ENCODE measurements around the gene PAOX. TPM values are rescaled to one million over a fixed set of nuclear protein-coding genes. Genes with fewer than 3 reads are reported as not detected.

The PAOX gene
- polyA plus RNA-seq, 1 experiment = 4.5 TPM

DNA sequence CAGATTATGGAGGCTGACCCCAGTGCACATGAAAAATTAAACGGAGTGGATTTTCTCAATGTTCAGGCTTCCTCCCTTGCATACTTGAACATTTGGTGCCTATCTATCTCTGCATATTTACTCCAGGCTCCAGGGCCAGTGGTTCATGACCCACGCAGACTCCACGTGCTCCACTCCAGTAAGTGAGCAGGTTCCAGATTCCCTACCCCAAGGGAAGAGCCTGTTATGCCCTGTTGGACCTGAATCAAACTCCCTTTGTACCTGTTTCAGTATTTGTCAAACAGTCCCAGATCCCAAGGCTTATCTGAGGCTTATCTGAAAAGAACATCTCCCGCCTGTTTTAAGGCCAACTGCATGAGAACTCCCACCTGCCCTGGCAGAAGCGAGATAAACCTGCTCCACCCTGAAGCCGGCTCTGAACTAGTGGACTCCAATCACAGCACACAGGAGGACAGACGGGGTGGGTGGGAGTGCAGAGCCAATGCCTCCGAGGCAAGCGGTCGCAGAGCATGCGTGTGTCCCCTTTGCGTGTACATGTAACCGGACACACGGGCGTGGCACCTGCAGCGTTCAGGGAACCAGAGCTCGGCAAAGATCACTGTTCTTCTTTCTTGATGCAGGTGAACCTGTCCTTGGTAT lies 19.0 kb upstream of the PAOX start:
- Histone ChIP-seq H3K36me3 (ENCODE audit: control insufficient read depth, insufficient read depth, low read length) (peaks cover 6% of the 10 kb centered on the region), H3K27me3 (ENCODE audit: control insufficient read depth, insufficient read depth, low read length) (no peaks in the 10 kb centered on the region), H3K4me3 (ENCODE audit: low read depth, low read length) (no peak overlapping the region)
- CTCF ChIA-PET = interaction anchor here (1.4 kb wide), 1 partner anchor 31 kb away, joined by 5 read pairs; no protein-coding TSS in a partner anchor
- TF ChIP-seq, protein P1, sequence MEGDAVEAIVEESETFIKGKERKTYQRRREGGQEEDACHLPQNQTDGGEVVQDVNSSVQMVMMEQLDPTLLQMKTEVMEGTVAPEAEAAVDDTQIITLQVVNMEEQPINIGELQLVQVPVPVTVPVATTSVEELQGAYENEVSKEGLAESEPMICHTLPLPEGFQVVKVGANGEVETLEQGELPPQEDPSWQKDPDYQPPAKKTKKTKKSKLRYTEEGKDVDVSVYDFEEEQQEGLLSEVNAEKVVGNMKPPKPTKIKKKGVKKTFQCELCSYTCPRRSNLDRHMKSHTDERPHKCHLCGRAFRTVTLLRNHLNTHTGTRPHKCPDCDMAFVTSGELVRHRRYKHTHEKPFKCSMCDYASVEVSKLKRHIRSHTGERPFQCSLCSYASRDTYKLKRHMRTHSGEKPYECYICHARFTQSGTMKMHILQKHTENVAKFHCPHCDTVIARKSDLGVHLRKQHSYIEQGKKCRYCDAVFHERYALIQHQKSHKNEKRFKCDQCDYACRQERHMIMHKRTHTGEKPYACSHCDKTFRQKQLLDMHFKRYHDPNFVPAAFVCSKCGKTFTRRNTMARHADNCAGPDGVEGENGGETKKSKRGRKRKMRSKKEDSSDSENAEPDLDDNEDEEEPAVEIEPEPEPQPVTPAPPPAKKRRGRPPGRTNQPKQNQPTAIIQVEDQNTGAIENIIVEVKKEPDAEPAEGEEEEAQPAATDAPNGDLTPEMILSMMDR (IDR thresholded peaks at IDR 0.05; ENCODE audit: insufficient read depth, low read depth, low read length) = no peak
- POLR2A ChIA-PET = no interaction called here
- no peak for DNase-seq (ENCODE audit: low read depth)

DNA sequence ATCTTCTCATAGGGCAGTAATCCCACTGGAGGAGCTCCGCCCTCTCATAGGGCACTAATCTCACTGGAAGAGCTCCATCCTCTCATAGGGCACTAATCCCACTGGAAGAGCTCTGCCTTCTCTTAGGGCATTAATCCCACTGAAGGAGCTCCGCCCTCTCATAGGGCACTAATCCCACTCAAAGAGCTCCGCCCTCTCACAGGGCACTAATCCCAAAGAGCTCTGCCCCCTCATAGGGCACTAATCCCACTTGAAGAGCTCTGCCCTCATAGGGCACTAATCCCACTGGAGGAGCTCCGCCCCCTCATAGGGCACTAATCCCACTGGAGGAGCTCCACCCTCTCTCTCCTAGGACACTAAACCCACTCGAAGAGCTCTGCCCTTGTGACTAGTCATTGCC lies 17.8 kb upstream of the PAOX start:
- Histone ChIP-seq H3K27me3 (ENCODE audit: control insufficient read depth, insufficient read depth, low read length) (no peaks in the 10 kb centered on the region), H3K4me3 (ENCODE audit: low read depth, low read length) (no peak overlapping the region), H3K36me3 (ENCODE audit: control insufficient read depth, insufficient read depth, low read length) (peaks cover 10% of the 10 kb centered on the region)
- ChIA-PET POLR2A (interaction anchor here (0.7 kb wide), 1 partner anchor 12 kb away, joined by 5 read pairs; no protein-coding TSS in a partner anchor), CTCF (interaction anchor here (1.4 kb wide), 1 partner anchor 43 kb away, joined by 4 read pairs; no protein-coding TSS in a partner anchor)
- TF ChIP-seq, protein P1 (IDR thresholded peaks at IDR 0.05; ENCODE audit: insufficient read depth, low read depth, low read length) = no peak
- DNase-seq (ENCODE audit: low read depth) = no peak

DNA sequence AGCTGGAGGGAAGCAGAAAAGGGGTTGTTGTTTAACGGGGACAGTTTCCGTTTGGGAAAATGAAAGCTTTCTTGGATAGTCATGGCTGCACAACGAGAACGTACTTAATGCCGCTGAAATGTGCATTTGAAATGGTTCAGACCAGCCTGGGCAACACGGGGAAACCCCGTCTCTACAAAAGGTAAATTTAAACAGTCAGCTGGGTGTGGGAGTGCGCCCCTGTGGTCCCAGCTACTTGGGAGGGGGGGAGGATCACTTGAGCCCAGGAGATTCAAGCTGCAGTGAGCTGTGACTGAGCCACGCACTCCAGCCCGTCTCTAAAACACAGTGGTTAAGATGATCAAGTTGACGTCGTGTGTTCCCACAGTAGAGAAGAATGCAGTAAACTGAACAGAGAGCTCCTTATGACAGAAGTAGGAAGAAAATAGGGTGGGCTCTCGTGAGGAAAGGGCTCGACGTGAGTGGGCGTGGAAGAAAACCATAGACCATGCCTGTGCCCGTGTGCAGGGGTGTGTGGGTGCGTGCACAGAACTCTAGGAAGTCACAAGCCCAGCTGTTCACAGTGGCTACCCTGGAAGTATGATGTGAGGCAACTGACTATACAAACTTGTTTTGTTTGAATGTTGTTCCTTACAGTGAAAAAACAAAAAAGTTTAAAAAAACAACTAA lies 17.2 kb upstream of the PAOX start:
- TF ChIP-seq, protein P1 (IDR thresholded peaks at IDR 0.05; ENCODE audit: insufficient read depth, low read depth, low read length) = no peak
- H3K36me3 ChIP-seq (ENCODE audit: control insufficient read depth, insufficient read depth, low read length) = peaks cover 16% of the 10 kb centered on the region
- H3K4me3 ChIP-seq (ENCODE audit: low read depth, low read length) = no peak overlapping the region
- no peaks in the 10 kb centered on the region for H3K27me3 ChIP-seq (ENCODE audit: control insufficient read depth, insufficient read depth, low read length)
- no peak for DNase-seq (ENCODE audit: low read depth)
- ChIA-PET POLR2A (no interaction called here), CTCF (interaction anchor here (1.0 to 1.4 kb wide), 2 partner anchors 16 to 44 kb away, joined by 3 to 4 read pairs; no protein-coding TSS in a partner anchor)

DNA sequence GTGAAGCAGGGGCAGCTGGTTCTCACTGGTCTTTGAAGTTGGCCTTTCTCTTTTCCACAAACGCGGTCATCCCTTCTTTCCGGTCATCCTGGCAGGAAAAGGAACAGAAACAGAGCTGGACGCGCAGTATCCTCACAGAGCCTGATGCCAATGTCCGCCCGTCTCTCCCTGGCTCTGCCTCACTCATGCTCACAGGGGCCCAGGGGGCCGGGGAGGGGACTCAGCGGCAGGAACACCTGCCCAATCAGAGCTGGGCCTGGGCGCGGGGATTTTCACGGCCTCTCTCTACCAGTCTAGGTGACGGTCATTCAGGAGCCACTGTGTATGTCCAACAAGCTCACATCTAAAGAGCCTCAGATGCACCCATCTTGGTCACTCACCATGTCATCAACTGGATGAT lies 16.2 kb upstream of the PAOX start:
- TF ChIP-seq, protein P1 (IDR thresholded peaks at IDR 0.05; ENCODE audit: insufficient read depth, low read depth, low read length) = no peak
- Histone ChIP-seq H3K27me3 (ENCODE audit: control insufficient read depth, insufficient read depth, low read length) (no peaks in the 10 kb centered on the region), H3K4me3 (ENCODE audit: low read depth, low read length) (no peak overlapping the region), H3K36me3 (ENCODE audit: control insufficient read depth, insufficient read depth, low read length) (peaks cover 16% of the 10 kb centered on the region)
- POLR2A ChIA-PET = no interaction called here
- DNase-seq (ENCODE audit: low read depth) = no peak
- CTCF ChIA-PET = no interaction called here

DNA sequence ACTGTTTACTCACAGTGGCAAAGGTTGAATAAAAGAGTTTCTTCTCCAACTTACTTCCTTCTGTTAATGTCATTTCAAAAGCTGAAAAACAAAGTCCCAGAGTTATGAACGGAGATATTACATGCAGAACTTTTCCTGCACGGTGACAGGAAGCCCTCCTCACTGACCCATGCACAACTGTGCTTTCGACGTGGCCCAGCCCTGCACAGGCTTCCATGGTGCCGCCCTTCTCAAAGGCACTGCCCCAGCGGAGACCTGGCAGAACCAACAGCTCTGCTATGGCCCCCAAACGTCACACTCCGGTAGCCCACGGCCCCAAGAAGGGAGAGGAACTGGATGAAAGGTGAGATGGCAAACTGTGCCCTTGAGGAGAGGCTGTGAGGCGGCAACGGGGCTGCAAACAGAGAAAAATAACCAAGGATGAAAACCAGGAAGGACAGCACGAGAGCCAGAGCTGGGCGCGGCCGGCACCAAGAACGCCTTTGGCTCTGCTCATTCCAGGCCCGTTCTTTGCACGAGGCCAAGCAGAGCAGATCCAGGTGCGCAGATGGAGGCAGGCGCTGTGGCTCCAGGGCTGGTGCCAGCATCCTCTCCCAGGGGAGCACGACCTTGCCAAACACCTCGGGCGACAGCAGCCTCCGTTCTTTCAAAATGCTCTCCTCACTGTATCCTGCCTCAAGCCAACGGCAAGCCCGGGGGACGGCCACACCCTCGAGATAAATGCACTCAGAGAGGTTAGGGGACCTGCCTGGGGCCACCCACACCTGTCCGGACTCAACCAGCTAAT lies 14.2 kb upstream of the PAOX start:
- no peak overlapping the region for H3K4me3 ChIP-seq (ENCODE audit: low read depth, low read length)
- CTCF ChIA-PET = no interaction called here
- no peak for DNase-seq (ENCODE audit: low read depth)
- TF ChIP-seq, protein P1 (IDR thresholded peaks at IDR 0.05; ENCODE audit: insufficient read depth, low read depth, low read length) = no peak
- POLR2A ChIA-PET = no interaction called here
- H3K36me3 ChIP-seq (ENCODE audit: control insufficient read depth, insufficient read depth, low read length) = peaks cover 28% of the 10 kb centered on the region
- no peaks in the 10 kb centered on the region for H3K27me3 ChIP-seq (ENCODE audit: control insufficient read depth, insufficient read depth, low read length)

Data from BJ (cell line).